Measurements from ENCODE around the gene RNU1-3.

Gene RNU1-3

DNA sequence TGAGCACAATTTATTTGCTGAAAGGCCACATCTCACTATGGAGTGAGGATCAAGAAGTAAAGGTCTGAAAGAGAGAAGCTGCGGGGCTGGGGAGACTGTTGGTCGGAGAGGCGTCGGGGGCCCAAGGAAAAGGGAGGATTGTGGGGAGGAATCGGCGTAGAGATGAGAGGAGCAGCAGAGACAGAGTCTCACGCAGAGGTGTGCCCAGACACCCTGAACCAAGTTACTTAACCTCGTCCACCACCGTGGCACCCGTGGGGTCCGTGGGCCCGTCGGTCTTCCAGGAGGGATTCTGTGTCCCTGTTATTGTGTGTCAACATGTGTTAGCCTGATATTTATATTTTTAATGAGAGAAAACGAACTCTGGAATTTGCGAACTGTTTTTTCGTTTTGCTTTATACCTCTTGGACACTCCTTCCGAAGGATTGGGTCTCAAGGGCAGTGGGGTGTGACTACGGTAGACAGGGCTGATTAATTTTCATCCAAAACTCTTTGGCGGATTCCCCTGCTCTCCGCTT, 49.6 kb downstream of the RNU1-3 start:
- DNase-seq: peak; percentile 63
